Progenitor cell of endocrine pancreas (in vitro differentiated cells): ENCODE data around the gene FNIP1. TPM values are rescaled to one million over a fixed set of nuclear protein-coding genes. Genes with fewer than 3 reads are reported as not detected.

Source experiments
- DNase-seq: peaks from one replicate; pipeline ENCODE4 v3.0.0; 2021; ENCODE audit warnings: low spot score; ENCODE audit not compliant: unreplicated experiment
- H3K27ac Mint-ChIP-seq: 2 replicates; pipeline ENCODE4 v1.8.0; 2021; ENCODE audit warnings: mild to moderate bottlenecking, moderate library complexity, mixed read lengths
- H3K27me3 Mint-ChIP-seq: 2 replicates; pipeline ENCODE4 v1.8.0; 2021; ENCODE audit warnings: mixed read lengths
- H3K36me3 Mint-ChIP-seq: 2 replicates; pipeline ENCODE4 v1.8.0; 2022; ENCODE audit warnings: mixed read lengths; ENCODE audit not compliant: insufficient read depth
- H3K4me1 Mint-ChIP-seq: 2 replicates; pipeline ENCODE4 v1.8.0; 2021; ENCODE audit warnings: low read depth, mixed read lengths
- H3K4me3 Mint-ChIP-seq: 2 replicates; pipeline ENCODE4 v1.8.0; 2021; ENCODE audit warnings: low read depth, mild to moderate bottlenecking, moderate library complexity, mixed read lengths
- H3K9me3 Mint-ChIP-seq: 2 replicates; pipeline ENCODE4 v1.8.0; 2021; ENCODE audit warnings: low read depth, mixed read lengths
- CTCF ChIP-seq: fragments of 200-600 bp; sonication (generic); IDR thresholded peaks from one replicate; pipeline ENCODE4 v1.5.0; 2021; ENCODE audit warnings: antibody characterized with exemption, mild to moderate bottlenecking; ENCODE audit not compliant: unreplicated experiment
- total RNA-seq: library from RNA; stranded (reverse); gene quantifications from 2 replicates; pipeline ENCODE4 v1.2.1, GENCODE V29; 2021

Gene FNIP1
- total RNA-seq, 1 donor from 2014 or later: 28.8 TPM

GRCh38 chr5:131791866-131792265 is 5.0 kb downstream of the FNIP1 start:
- no peak for DNase-seq
- no peak for TF ChIP-seq CTCF
- no peak overlapping the region for H3K4me3 Mint-ChIP-seq
- H3K9me3 Mint-ChIP-seq: peaks cover 7% of the 10 kb centered on the region
- no peak overlapping the region for H3K27ac Mint-ChIP-seq
- no peaks in the 10 kb centered on the region for H3K27me3 Mint-ChIP-seq
- H3K36me3 Mint-ChIP-seq: peaks cover 10% of the 10 kb centered on the region
- H3K4me1 Mint-ChIP-seq: peaks cover 22% of the 10 kb centered on the region

- Mint-ChIP-seq H3K4me3 (no peak overlapping the region), H3K9me3 (peaks cover 7% of the 10 kb centered on the region), H3K36me3 (peaks cover 10% of the 10 kb centered on the region), H3K4me1 (peaks cover 17% of the 10 kb centered on the region), H3K27ac (no peak overlapping the region), H3K27me3 (no peaks in the 10 kb centered on the region)
- no peak for DNase-seq
- no peak for TF ChIP-seq CTCF
Measured at GRCh38 chr5:131790550-131790949, 6.3 kb downstream of the FNIP1 start.

DNA sequence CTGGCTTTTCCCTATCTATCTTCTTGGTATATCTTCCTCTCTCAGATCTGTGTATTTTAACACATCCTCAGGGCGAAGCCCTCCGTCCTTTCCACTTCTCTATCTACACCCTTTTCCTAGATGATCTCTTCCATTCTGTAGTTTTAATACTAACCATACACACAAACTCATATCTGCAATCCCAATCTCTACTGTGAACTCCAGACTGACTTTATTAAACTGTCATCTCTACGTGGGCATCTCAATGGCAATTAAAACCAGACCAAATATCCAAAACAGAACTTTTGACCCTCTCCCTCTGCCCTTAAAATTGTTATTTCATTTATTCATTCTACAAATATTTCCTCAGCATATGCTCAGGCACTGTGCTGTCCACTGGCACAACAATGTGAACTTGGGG is 7.1 kb downstream of the FNIP1 start:
- TF ChIP-seq CTCF: no peak
- Mint-ChIP-seq H3K4me1 (peaks cover 11% of the 10 kb centered on the region), H3K27me3 (no peaks in the 10 kb centered on the region), H3K36me3 (peaks cover 10% of the 10 kb centered on the region), H3K9me3 (peaks cover 7% of the 10 kb centered on the region), H3K27ac (no peak overlapping the region), H3K4me3 (no peak overlapping the region)
- DNase-seq: no peak

DNA sequence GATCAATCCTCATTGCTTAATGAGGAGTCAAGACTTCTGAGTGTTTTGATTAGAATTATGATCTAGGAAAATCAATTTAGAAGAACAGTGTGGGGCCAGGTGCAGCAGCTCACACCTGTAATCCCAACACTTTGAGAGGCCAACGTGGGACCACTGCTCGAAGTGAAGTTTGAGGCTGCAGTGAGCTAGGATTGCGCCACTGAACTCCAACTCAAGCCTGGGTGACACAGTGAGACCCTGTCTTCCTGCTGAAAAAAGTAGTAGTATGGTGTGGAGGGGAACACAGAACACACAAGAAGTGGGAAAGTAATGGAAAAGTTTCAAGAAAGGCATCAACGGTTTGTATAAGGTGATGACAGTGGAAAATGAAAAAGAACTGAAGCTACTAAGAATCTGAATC is 9.1 kb downstream of the FNIP1 start:
- TF ChIP-seq CTCF: no peak

DNA sequence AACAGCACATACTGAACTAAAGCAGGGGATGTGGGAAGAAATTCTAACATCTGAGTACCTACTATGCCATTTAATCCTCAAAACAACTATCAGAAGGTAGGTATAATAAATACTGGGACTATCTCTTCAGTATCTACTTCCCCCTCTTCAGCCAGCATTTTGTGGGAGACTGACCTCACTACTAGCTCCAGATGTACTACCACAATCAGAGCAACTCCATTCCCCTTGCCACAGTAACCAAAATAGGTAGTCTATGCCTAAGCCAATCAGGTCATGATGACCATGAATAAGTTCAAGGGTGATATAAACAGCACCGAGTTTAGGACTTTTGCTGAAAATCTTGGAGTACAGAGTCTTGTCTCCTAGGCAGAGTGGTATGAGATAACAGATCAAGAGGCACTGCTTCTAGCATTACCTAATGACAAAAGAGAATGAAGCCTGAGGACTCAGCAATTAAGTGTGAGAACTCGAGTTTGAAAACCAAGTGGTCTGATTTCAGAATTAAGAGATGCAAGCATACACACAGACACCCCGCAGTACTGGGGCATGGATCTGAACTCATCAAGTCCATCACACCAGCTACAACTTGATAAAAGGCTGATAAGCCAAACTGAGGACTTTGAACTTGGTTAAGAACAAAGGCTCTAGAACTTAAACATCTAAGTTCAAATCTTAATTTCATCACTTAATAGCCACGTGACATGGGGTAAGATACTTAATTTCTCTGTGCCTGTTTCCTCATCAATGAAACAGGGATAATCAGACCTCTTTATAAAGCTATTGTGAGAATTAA is 9.7 kb downstream of the FNIP1 start:
- Mint-ChIP-seq H3K4me3 (no peak overlapping the region), H3K27me3 (no peaks in the 10 kb centered on the region), H3K27ac (no peak overlapping the region), H3K4me1 (peaks cover 10% of the 10 kb centered on the region), H3K36me3 (peaks cover 12% of the 10 kb centered on the region), H3K9me3 (peaks cover 7% of the 10 kb centered on the region)
- no peak for TF ChIP-seq CTCF
- DNase-seq: no peak

More for the DNA sequence above, 9.1 kb downstream of the FNIP1 start:
- Mint-ChIP-seq H3K9me3 (peaks cover 7% of the 10 kb centered on the region), H3K27me3 (no peaks in the 10 kb centered on the region), H3K4me1 (peaks cover 10% of the 10 kb centered on the region), H3K27ac (peak overlapping the region; percentile 4), H3K36me3 (peaks cover 9% of the 10 kb centered on the region), H3K4me3 (no peak overlapping the region)
- no peak for DNase-seq
